K562 (cell line): Measurements from ENCODE around the gene MARCHF9.

Experiments used
- CAMTA2 ChIP-seq: fragments of 250-450 bp; sonication (Bioruptor Pico); conservative IDR thresholded peaks from 2 replicates; pipeline ENCODE4 v1.5.1; 2022
- CTCF ChIP-seq, 3 experiments: IDR thresholded peaks in 2 of 3; conservative IDR thresholded peaks in 1 of 3; 2 replicates each; pipeline ENCODE4 v1.5.1; 2011 to 2012; ENCODE audit warnings: low read length in 3 of 3, mild to moderate bottlenecking in 3 of 3, control low read depth in 2 of 3, improper control_type of control experiment in 1 of 3, inconsistent platforms in 1 of 3, low read depth in 1 of 3, mixed read lengths in 1 of 3, moderate library complexity in 1 of 3; ENCODE audit not compliant: insufficient read depth in 2 of 3
- FOXP4 ChIP-seq: sonication (generic); formaldehyde crosslinking; IDR thresholded peaks from 2 replicates; pipeline ENCODE4 v1.8.0; 2022; ENCODE audit warnings: mild to moderate bottlenecking, missing genetic modification reagents, borderline replicate concordance
- GTF2F1 ChIP-seq: IDR thresholded peaks from 2 replicates; pipeline ENCODE4 v1.6.1; 2011; ENCODE audit warnings: low read depth, low read length, improper control_type of control experiment
- POLR2AphosphoS5 ChIP-seq: IDR thresholded peaks from 2 replicates; pipeline ENCODE4 v1.6.1; 2011; ENCODE audit warnings: mild to moderate bottlenecking, low read depth, low read length, moderate library complexity; ENCODE audit not compliant: control insufficient read depth, insufficient read depth
- REST ChIP-seq, 2 experiments: fragments of 450-650 bp; formaldehyde crosslinking in 1 of 2; IDR thresholded peaks; 2 replicates each; pipeline versions ENCODE4 v1.4.0 to v1.6.1; 2014 to 2020; ENCODE audit warnings: mild to moderate bottlenecking in 2 of 2, borderline replicate concordance in 1 of 2, low read depth in 1 of 2
- YY1 ChIP-seq, 3 experiments: IDR thresholded peaks; 2 replicates each; pipeline ENCODE4 v1.6.1; 2011; ENCODE audit warnings: low read length in 2 of 3, mild to moderate bottlenecking in 2 of 3, moderate library complexity in 2 of 3, borderline replicate concordance in 1 of 3, control low read depth in 1 of 3, low read depth in 1 of 3; ENCODE audit not compliant: insufficient read depth in 3 of 3, insufficient replicate concordance in 2 of 3, control insufficient read depth in 1 of 3, insufficient read length in 1 of 3; ENCODE audit errors: extremely low read depth in 1 of 3
- ZBTB26 ChIP-seq: fragments of 450-650 bp; formaldehyde crosslinking; IDR thresholded peaks from 2 replicates; pipeline ENCODE4 v1.4.0; 2022; ENCODE audit warnings: missing genetic modification characterization
- ZBTB8A ChIP-seq: fragments of 450-650 bp; IDR thresholded peaks from 2 replicates; pipeline ENCODE4 v1.6.1; 2018; ENCODE audit warnings: mild to moderate bottlenecking, moderate library complexity; ENCODE audit not compliant: partially characterized antibody
- ZNF274 ChIP-seq: IDR thresholded peaks from 2 replicates; pipeline ENCODE4 v1.6.1; 2011; ENCODE audit warnings: low read depth, mild to moderate bottlenecking, low read length, moderate library complexity, borderline replicate concordance
- ZNF354B ChIP-seq: fragments of 250-450 bp; sonication (Bioruptor Pico); IDR thresholded peaks from 2 replicates; pipeline ENCODE4 v1.4.0; 2020

- no peak for TF ChIP-seq GTF2F1
- TF ChIP-seq CTCF (IDR thresholded peaks at IDR 0.05 in 2 of 3, conservative IDR thresholded peaks at IDR 0.05 in 1 of 3; ENCODE audit: insufficient read depth in 2 of 3, low read depth in 1 of 3, low read length in 3 of 3): no peak
- TF ChIP-seq REST (IDR thresholded peaks at IDR 0.05; ENCODE audit: borderline replicate concordance): no peak
- TF ChIP-seq REST (CRISPR knock-in tag; IDR thresholded peaks at IDR 0.05; ENCODE audit: low read depth): no peak
- TF ChIP-seq ZNF354B (CRISPR knock-in tag): no peak
- TF ChIP-seq FOXP4 (CRISPR knock-in tag): no peak
- no peak for TF ChIP-seq YY1 (IDR thresholded peaks at IDR 0.05; ENCODE audit: borderline replicate concordance in 1 of 3, control insufficient read depth in 1 of 3, extremely low read depth in 1 of 3, insufficient read depth in 3 of 3, insufficient read length in 1 of 3, insufficient replicate concordance in 2 of 3, low read depth in 1 of 3, low read length in 2 of 3)
- no peak for TF ChIP-seq ZNF274
- TF ChIP-seq POLR2AphosphoS5: no peak
- TF ChIP-seq ZBTB26 (CRISPR knock-in tag): no peak
- TF ChIP-seq CAMTA2 (CRISPR knock-in tag): no peak
- TF ChIP-seq ZBTB8A: no peak
These were observed 29.8 kb upstream of the MARCHF9 start for GRCh38 chr12:57724936-57725740.
